HG03135 (cell line): ENCODE results near the gene HHIP.
"Not testable (repeated sequence)": the region's sequence is repeated elsewhere in the genome, so short reads cannot be mapped to it uniquely, and the experiment has no call there.

Source experiments
- ATAC-seq: cut with Tn5 transposase; IDR thresholded peaks from one replicate; pipeline ENCODE4 v1.9.1; 2021; ENCODE audit warnings: mild to moderate bottlenecking, moderate library complexity; ENCODE audit not compliant: unreplicated experiment

HHIP gene

GRCh38 chr4:144748814-144749555 is 103.0 kb downstream of the HHIP start:
- ATAC-seq = no peak

- no peak for ATAC-seq
Observed at GRCh38 chr4:144750348-144750747, 104.4 kb downstream of the HHIP start.

- ATAC-seq = no peak
Observed at GRCh38 chr4:144754562-144755410, 108.8 kb downstream of the HHIP start.

GRCh38 chr4:144757969-144758368 is 112.0 kb downstream of the HHIP start:
- no peak for ATAC-seq

GRCh38 chr4:144768809-144769208 is 122.9 kb downstream of the HHIP start:
- ATAC-seq = not testable (repeated sequence)

- ATAC-seq = no peak
Observed at GRCh38 chr4:144778364-144778763, 132.4 kb downstream of the HHIP start.

GRCh38 chr4:144782345-144782744 is 136.4 kb downstream of the HHIP start:
- ATAC-seq = no peak

GRCh38 chr4:144785961-144786360 is 140.0 kb downstream of the HHIP start:
- ATAC-seq = no peak

- ATAC-seq = no peak
Observed at GRCh38 chr4:144787365-144788258, 141.7 kb downstream of the HHIP start.

- ATAC-seq = no peak
Observed at GRCh38 chr4:144788469-144788868, 142.5 kb downstream of the HHIP start.

GRCh38 chr4:144791933-144792332 is 146.0 kb downstream of the HHIP start:
- not testable (repeated sequence) for ATAC-seq
